HepG2 (cell line): ENCODE measurements around the gene FAM167B. TPM values are rescaled to one million over a fixed set of nuclear protein-coding genes. Genes with fewer than 3 reads are reported as not detected.

Experiments used
- ATAC-seq: fragments of 200-7000 bp; cut with Tn5 transposase; 3 replicates; pipeline ENCODE4 v1.9.1; 2020; ENCODE audit warnings: mild to moderate bottlenecking, moderate library complexity
- BruUV-seq: library from RNA; stranded (reverse); fragments of 400-500 nt; replicated peaks from 2 replicates; lab custom pipeline; 2021; lab: Mats Ljungman, UMichigan
- CTCF ChIA-PET: fragments of 300-600 bp; formaldehyde crosslinking; extraction: SDS; loops from one replicate; lab custom pipeline; 2021; ENCODE audit warnings: low total read pairs, inconsistent platforms, low intra/inter-chr PET ratio; lab: Yijun Ruan, JAX
- POLR2A ChIA-PET: fragments of 350-600 bp; sonication (Branson Sonifier 250); formaldehyde crosslinking; loops from one replicate; lab custom pipeline; 2020; ENCODE audit warnings: antibody characterized with exemption, inconsistent platforms; lab: Yijun Ruan, JAX
- DNase-seq: peaks from one replicate; pipeline ENCODE4 v3.0.0-alpha.2; 2015; ENCODE audit warnings: low spot score
- FAIRE-seq: peaks from 3 replicates; lab custom pipeline; 2011; peaks lifted over from hg19 to GRCh38; lab: Jason Lieb, UNC
- H2AFZ ChIP-seq: one replicate; pipeline ENCODE4 v1.6.1; 2011; ENCODE audit warnings: low read length, inconsistent platforms
- H3K27ac ChIP-seq: fragments of 300-600 bp; 3 replicates; pipeline ENCODE4 v1.8.0; 2011; ENCODE audit warnings: mixed run types, mild to moderate bottlenecking, mixed read lengths, low read length, inconsistent platforms; ENCODE audit not compliant: insufficient read depth; ENCODE audit errors: extremely low read length
- H3K27me3 ChIP-seq, 2 experiments: fragments of 200-600 bp in 1 of 2; 2 replicates in 1 of 2; 3 replicates in 1 of 2; pipeline versions ENCODE4 v1.6.0 to v1.8.0; 2011; ENCODE audit warnings: low read length in 2 of 2, mild to moderate bottlenecking in 2 of 2, moderate library complexity in 2 of 2, inconsistent platforms in 1 of 2; ENCODE audit not compliant: insufficient read depth in 2 of 2, control insufficient read depth in 1 of 2
- H3K36me3 ChIP-seq, 2 experiments: fragments of 200-600 bp in 1 of 2; replicated peaks in 1 of 2; 2 replicates in 1 of 2; 3 replicates in 1 of 2; pipeline versions ENCODE4 v1.5.1 to v1.8.0; 2011; ENCODE audit warnings: low read length in 2 of 2, inconsistent platforms in 1 of 2; ENCODE audit not compliant: insufficient read depth in 2 of 2, control insufficient read depth in 1 of 2
- H3K4me1 ChIP-seq: 2 replicates; pipeline ENCODE4 v1.5.1; 2012; ENCODE audit warnings: low read length, inconsistent platforms; ENCODE audit not compliant: insufficient read depth
- H3K4me2 ChIP-seq: 2 replicates; pipeline ENCODE4 v1.6.0; 2011; ENCODE audit warnings: low read depth, low read length, inconsistent platforms
- H3K4me3 ChIP-seq, 3 experiments: fragments of 200-600 bp in 1 of 3; sonication (generic), shearing (Covaris generic) in 1 of 3; replicated peaks in 1 of 3; 2 replicates each; pipeline ENCODE4 v1.5.1; 2011 to 2016; ENCODE audit warnings: low read length in 3 of 3, inconsistent platforms in 2 of 3, low read depth in 2 of 3, mild to moderate bottlenecking in 2 of 3, control low read depth in 1 of 3, mixed read lengths in 1 of 3; ENCODE audit not compliant: insufficient read depth in 1 of 3
- H3K79me2 ChIP-seq: one replicate; pipeline ENCODE4 v1.6.1; 2011; ENCODE audit warnings: low read length, inconsistent platforms; ENCODE audit not compliant: insufficient read depth
- H3K9ac ChIP-seq: 2 replicates; pipeline ENCODE4 v1.6.0; 2011; ENCODE audit warnings: mild to moderate bottlenecking, low read depth, low read length, inconsistent platforms; ENCODE audit not compliant: insufficient read depth
- H3K9me3 ChIP-seq: 2 replicates; pipeline ENCODE4 v1.5.1; 2012; ENCODE audit warnings: mild to moderate bottlenecking, low read length
- H4K20me1 ChIP-seq: 2 replicates; pipeline ENCODE4 v1.6.0; 2011; ENCODE audit warnings: inconsistent platforms, mild to moderate bottlenecking, low read length, moderate library complexity; ENCODE audit not compliant: insufficient read depth
- AGO2 ChIP-seq: fragments of 200-400 bp; formaldehyde crosslinking; optimal IDR thresholded peaks from 2 replicates; pipeline ENCODE3; 2017; ENCODE audit warnings: mild to moderate bottlenecking, low read depth, low read length, moderate library complexity
- HHEX ChIP-seq: IDR thresholded peaks from 2 replicates; pipeline ENCODE4 v1.6.1; 2016; ENCODE audit warnings: control low read depth
- KDM1A ChIP-seq: IDR thresholded peaks from 2 replicates; pipeline ENCODE4 v1.6.1; 2016; ENCODE audit warnings: missing compliant biosample characterization
- KMT2A ChIP-seq: sonication (generic); formaldehyde crosslinking; IDR thresholded peaks from 2 replicates; pipeline ENCODE4 v1.4.0; 2020; ENCODE audit warnings: missing genetic modification reagents
- RXRA ChIP-seq: sonication (generic); formaldehyde crosslinking; IDR thresholded peaks from 2 replicates; pipeline ENCODE4 v1.5.1; 2020; ENCODE audit warnings: missing genetic modification reagents
- STAG1 ChIP-seq: sonication (generic); formaldehyde crosslinking; IDR thresholded peaks from 2 replicates; pipeline ENCODE4 v1.4.0; 2020; ENCODE audit warnings: missing genetic modification reagents
- XRCC5 ChIP-seq: fragments of 200-400 bp; formaldehyde crosslinking; optimal IDR thresholded peaks from 2 replicates; pipeline ENCODE3; 2017; ENCODE audit warnings: mild to moderate bottlenecking, low read length
- ZBTB38 ChIP-seq: sonication (generic); formaldehyde crosslinking; IDR thresholded peaks from 2 replicates; pipeline ENCODE4 v1.5.1; 2020; ENCODE audit warnings: mild to moderate bottlenecking, missing genetic modification reagents
- ZBTB7A ChIP-seq: sonication (generic); formaldehyde crosslinking; IDR thresholded peaks from 2 replicates; pipeline ENCODE4 v1.8.0; 2022; ENCODE audit warnings: mild to moderate bottlenecking, missing genetic modification reagents
- ZNF343 ChIP-seq: sonication (generic); formaldehyde crosslinking; IDR thresholded peaks from 2 replicates; pipeline ENCODE4 v1.4.0; 2020; ENCODE audit warnings: mild to moderate bottlenecking, missing genetic modification reagents
- ZNF75D ChIP-seq: sonication (generic); formaldehyde crosslinking; IDR thresholded peaks from 2 replicates; pipeline ENCODE4 v1.8.1; 2023; ENCODE audit warnings: missing genetic modification reagents, mild to moderate bottlenecking, borderline replicate concordance
- ZNF768 ChIP-seq: sonication (generic); formaldehyde crosslinking; IDR thresholded peaks from 2 replicates; pipeline ENCODE4 v1.4.0; 2020; ENCODE audit warnings: missing genetic modification reagents
- WGBS: methylation state at CpG from one replicate; pipeline ENCODE4 v1.1.6; 2017; ENCODE audit warnings: low lambda C conversion rate; 5-methylcytosine and 5-hydroxymethylcytosine counted together
- in situ Hi-C: cut with HindIII; loops from 2 replicates; pipeline ENCODE4 v1.10.0; 2017; ENCODE audit warnings: low pct_unique_long_range_greater_than_20kb; ENCODE audit not compliant: extremely low pct_ligation_motif_present
- intact Hi-C: fragments of 100-400 bp; cut with micrococcal nuclease; formaldehyde crosslinking; loops from one replicate; pipeline ENCODE4 v1.10.0; 2022; ENCODE audit not compliant: unreplicated experiment
- polyA plus RNA-seq, 8 experiments: library from polyadenylated mRNA; depleted of rRNA in 3 of 8; stranded (reverse) in 7 of 8; unstranded in 1 of 8; fragments of >200 nt; fragmentation: Illumina TruSeq in 4 of 8; extraction: Trizol in 4 of 8; gene quantifications; 2 replicates each; pipeline versions ENCODE4 v1.2.1 to v1.2.3, GENCODE V29; 2011 to 2016; ENCODE audit warnings: low read depth in 4 of 8, missing spikeins in 1 of 8, mixed read lengths in 1 of 8; ENCODE audit not compliant: insufficient read depth in 1 of 8
- total RNA-seq, 5 experiments: library from RNA; depleted of rRNA; stranded (reverse); fragments of >200 nt; fragmentation: Illumina TruSeq; extraction: Trizol; gene quantifications; 2 replicates each; pipeline ENCODE4 v1.2.3, GENCODE V29; 2016; ENCODE audit warnings: low read depth in 1 of 5
- TF ChIP-seq, protein P1 (sequence below): sonication (generic); formaldehyde crosslinking; IDR thresholded peaks from 2 replicates; pipeline ENCODE4 v1.4.0; 2020; ENCODE audit warnings: missing genetic modification reagents

FAM167B gene
- total and polyA plus RNA-seq, 2 of the 13 experiments (the other 11 are each of a cell fraction or from before 2014, with no cell fraction given) = 0.15 to 0.70 TPM

DNA sequence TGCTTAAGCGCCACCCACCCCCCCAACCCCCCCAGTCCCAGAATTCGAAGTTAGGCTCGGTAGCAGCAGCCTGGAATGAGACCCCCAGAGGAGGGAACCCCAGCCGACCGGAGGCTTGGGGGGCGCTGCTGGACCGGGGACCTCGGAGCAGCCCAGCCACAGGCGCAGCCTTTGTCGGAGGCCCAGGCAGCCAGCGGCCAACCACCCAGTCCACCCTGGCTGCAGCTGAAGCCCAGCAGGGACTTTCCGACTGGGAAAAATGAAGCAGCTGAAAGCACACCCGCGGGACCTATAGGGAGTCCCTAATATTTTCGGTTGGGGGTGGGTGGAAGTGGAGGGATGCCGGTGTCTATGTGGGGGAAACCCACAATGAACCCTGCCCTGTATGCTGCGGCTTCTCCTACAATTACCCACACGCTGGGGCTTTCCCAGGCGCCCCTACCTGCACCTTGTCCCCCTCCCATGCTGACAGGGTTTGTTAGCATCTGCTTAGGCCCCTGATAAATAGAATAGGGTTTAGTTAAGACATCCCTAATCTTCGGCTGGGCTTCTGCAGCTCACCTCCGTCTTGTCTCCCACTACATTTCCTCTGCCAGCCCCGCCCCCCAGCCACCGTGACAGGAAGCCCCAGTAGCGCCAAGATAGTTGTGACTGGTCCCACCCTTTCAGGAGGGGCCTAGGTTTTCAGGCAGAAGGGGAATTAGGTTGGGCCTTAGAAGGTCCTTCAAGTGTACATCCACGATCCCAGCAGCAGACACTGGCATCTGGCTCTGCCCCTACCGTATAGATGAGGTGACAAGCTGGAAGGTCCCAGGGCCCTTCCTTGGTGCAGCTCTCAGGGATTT is 45.8 kb upstream of the FAM167B start (continued):
- TF ChIP-seq ZNF343 (no peak), STAG1 (CRISPR knock-in tag) (peak; percentile 41), KDM1A (no peak)
- TF ChIP-seq, protein P1, sequence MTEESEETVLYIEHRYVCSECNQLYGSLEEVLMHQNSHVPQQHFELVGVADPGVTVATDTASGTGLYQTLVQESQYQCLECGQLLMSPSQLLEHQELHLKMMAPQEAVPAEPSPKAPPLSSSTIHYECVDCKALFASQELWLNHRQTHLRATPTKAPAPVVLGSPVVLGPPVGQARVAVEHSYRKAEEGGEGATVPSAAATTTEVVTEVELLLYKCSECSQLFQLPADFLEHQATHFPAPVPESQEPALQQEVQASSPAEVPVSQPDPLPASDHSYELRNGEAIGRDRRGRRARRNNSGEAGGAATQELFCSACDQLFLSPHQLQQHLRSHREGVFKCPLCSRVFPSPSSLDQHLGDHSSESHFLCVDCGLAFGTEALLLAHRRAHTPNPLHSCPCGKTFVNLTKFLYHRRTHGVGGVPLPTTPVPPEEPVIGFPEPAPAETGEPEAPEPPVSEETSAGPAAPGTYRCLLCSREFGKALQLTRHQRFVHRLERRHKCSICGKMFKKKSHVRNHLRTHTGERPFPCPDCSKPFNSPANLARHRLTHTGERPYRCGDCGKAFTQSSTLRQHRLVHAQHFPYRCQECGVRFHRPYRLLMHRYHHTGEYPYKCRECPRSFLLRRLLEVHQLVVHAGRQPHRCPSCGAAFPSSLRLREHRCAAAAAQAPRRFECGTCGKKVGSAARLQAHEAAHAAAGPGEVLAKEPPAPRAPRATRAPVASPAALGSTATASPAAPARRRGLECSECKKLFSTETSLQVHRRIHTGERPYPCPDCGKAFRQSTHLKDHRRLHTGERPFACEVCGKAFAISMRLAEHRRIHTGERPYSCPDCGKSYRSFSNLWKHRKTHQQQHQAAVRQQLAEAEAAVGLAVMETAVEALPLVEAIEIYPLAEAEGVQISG (CRISPR knock-in tag) = no peak

DNA sequence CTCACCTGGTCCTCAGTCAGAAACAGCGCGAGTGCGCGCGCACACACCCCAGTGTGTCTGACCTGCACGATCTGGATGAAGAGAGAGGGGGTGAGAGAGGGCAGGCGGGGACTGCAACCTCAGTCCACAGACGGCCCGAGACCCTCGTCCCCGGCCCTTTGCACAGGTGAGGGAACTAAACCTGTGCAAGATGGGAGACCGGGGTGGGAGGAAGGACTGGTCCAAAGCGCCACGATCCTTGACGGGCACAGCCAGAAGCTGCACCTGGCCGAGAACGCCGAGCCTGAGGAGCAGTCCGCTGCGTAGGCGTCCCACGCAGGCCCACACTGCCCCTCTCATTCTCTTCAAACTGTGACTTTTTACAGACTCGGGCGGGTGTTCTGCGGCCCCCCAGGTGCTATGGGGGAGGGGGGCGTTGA is 42.1 kb upstream of the FAM167B start:
- TF ChIP-seq AGO2 = peak; percentile 15
- 0 out of 2 replicates have a peak, but pooled peaks have one; percentile 13 for TF ChIP-seq RXRA (CRISPR knock-in tag)
- 0 out of 2 replicates have a peak, but pooled peaks have one; percentile 5 for TF ChIP-seq ZNF768 (CRISPR knock-in tag)
- TF ChIP-seq ZBTB7A = 0 out of 2 replicates have a peak, but pooled peaks have one; percentile 23
- TF ChIP-seq HHEX (CRISPR knock-in tag) = no peak
- TF ChIP-seq KMT2A = no peak
- peak; percentile 8 for TF ChIP-seq XRCC5
- TF ChIP-seq ZNF75D = no peak
- peak; percentile 68; the same call in 1 of the 2 replicates for TF ChIP-seq ZBTB38 (CRISPR knock-in tag)
- Histone ChIP-seq H3K4me2 (peak overlapping the region; percentile 85), H4K20me1 (no peaks in the 10 kb centered on the region), H3K9ac (peak overlapping the region; percentile 87), H3K79me2 (no peaks in the 10 kb centered on the region), H3K27me3 (no peaks in the 10 kb centered on the region), H3K27ac (no peak overlapping the region), H3K4me1 (peaks cover 26% of the 10 kb centered on the region), H3K4me3 (peak overlapping the region; percentile 53 to 93 (median 86); a peak in 5 of 6 replicates), H3K36me3 (no peaks in the 10 kb centered on the region; a peak in 1 of 5 replicates), H2AFZ (no peak overlapping the region), H3K9me3 (no peaks in the 10 kb centered on the region)
- ChIA-PET POLR2A (interaction anchor here (1.1 to 2.6 kb wide), 5 partner anchors 8 to 117 kb away, joined by 3 to 11 read pairs (median 5); partner anchors contain the start of gene TXLNA), CTCF (no interaction called here)
- no TSS peak for BruUV-seq
- WGBS = 66% methylated on average over 13 of the region's 26 CpGs
- in situ Hi-C loops = no loop called here
- ATAC-seq (no peak), DNase-seq (no peak), FAIRE-seq (no peak)
- intact Hi-C loops = no loop called here
